Spleen (tissue), 11 donors: ENCODE data around the gene IL1RN. TPM values are rescaled to one million over a fixed set of nuclear protein-coding genes. Genes with fewer than 3 reads are reported as not detected.

ENCODE experiments used
- DNase-seq: peaks from one replicate; pipeline ENCODE4 v3.0.0-alpha.2; 2020
- H3K27ac ChIP-seq, 8 donors: fragments of 200-600 bp; sonication (generic) in 7 of 8; 1 replicate in 4 of 8; 2 replicates in 4 of 8; pipeline versions ENCODE4 v1.5.0 to v1.8.0; 2016 to 2021; ENCODE audit warnings: inconsistent platforms in 4 of 8, mild to moderate bottlenecking in 4 of 8, moderate library complexity in 1 of 8
- H3K27me3 ChIP-seq, 7 donors: fragments of 200-600 bp; sonication (generic) in 6 of 7; replicated peaks in 1 of 7; 1 replicate in 4 of 7; 2 replicates in 3 of 7; pipeline versions ENCODE4 v1.5.0 to v1.8.0; 2016 to 2021; ENCODE audit warnings: inconsistent platforms in 3 of 7, mild to moderate bottlenecking in 1 of 7
- H3K36me3 ChIP-seq, 6 donors: fragments of 200-600 bp; sonication (generic) in 5 of 6; 1 replicate in 4 of 6; 2 replicates in 2 of 6; pipeline versions ENCODE4 v1.5.0 to v1.8.0; 2016 to 2021; ENCODE audit warnings: inconsistent platforms in 2 of 6
- H3K4me1 ChIP-seq, 6 donors: fragments of 200-600 bp; sonication (generic) in 5 of 6; 1 replicate in 3 of 6; 2 replicates in 3 of 6; pipeline versions ENCODE4 v1.5.0 to v1.8.0; 2016 to 2021; ENCODE audit warnings: inconsistent platforms in 3 of 6
- H3K4me3 ChIP-seq, 8 donors: fragments of 200-600 bp; sonication (generic) in 7 of 8; 1 replicate in 4 of 8; 2 replicates in 4 of 8; pipeline versions ENCODE4 v1.5.0 to v1.8.0; 2016 to 2021; ENCODE audit warnings: inconsistent platforms in 4 of 8, mild to moderate bottlenecking in 4 of 8, moderate library complexity in 2 of 8
- H3K9me3 ChIP-seq, 8 donors: fragments of 200-600 bp; sonication (generic) in 7 of 8; 1 replicate in 4 of 8; 2 replicates in 4 of 8; pipeline versions ENCODE4 v1.5.0 to v1.8.0; 2016 to 2021; ENCODE audit warnings: inconsistent platforms in 4 of 8
- CTCF ChIP-seq, 11 experiments: fragments of 200-600 bp in 7 of 11; fragments of 450-650 bp in 4 of 11; sonication (generic) in 4 of 11; IDR thresholded peaks in 8 of 11; conservative IDR thresholded peaks in 3 of 11; 1 replicate in 7 of 11; 2 replicates in 4 of 11; pipeline versions ENCODE4 v1.4.0 to v1.8.0; 2016 to 2021; ENCODE audit warnings: antibody characterized with exemption in 11 of 11, inconsistent platforms in 4 of 11, mild to moderate bottlenecking in 1 of 11
- POLR2A ChIP-seq, 3 donors: fragments of 450-650 bp; IDR thresholded peaks; one replicate each; pipeline ENCODE4 v1.5.1; 2017; ENCODE audit warnings: antibody characterized with exemption in 3 of 3, mild to moderate bottlenecking in 1 of 3
- POLR2AphosphoS5 ChIP-seq, 3 donors: sonication (generic); formaldehyde crosslinking; IDR thresholded peaks; one replicate each; pipeline ENCODE4 v1.5.1; 2017; ENCODE audit warnings: antibody characterized with exemption in 3 of 3
- WGBS, 5 donors: extraction: QIAGEN DNeasy Blood & Tissue Kit in 3 of 5; methylation state at CpG; one replicate each; pipeline versions ENCODE4 v1.1.5 to v1.1.7; 2013 to 2018; 5-methylcytosine and 5-hydroxymethylcytosine counted together
- intact Hi-C: fragments of 100-400 bp; cut with DNase I; formaldehyde crosslinking; loops from one replicate; pipeline ENCODE4 v1.15.0; 2023; ENCODE audit warnings: low total_unique reads
- polyA plus RNA-seq, 3 donors: library from polyadenylated mRNA; stranded (reverse); fragments of 200-250 nt; gene quantifications; one replicate each; pipeline ENCODE4 v1.2.1, GENCODE V29; 2013
- total RNA-seq, 7 donors: library from RNA; depleted of rRNA in 3 of 7; stranded (reverse); fragments of >200 nt in 3 of 7; fragmentation: NEBNext Ultra II Directional in 4 of 7; extraction: Animal tissue kit (Norgen Biotek cat#: 25700) in 4 of 7; gene quantifications; one replicate each; pipeline versions ENCODE4 v1.1.0 to v1.2.1, GENCODE V29; 2016 to 2021
- donor health status: healthy with polysubstance abuse.
- donor health status: DM: no; HTN: no; CAD: no; lungs with moderate emphysema.
- donor health status: DM: no; HTN: no; CAD: no.
- donor health status: Bipolar disorder and iron deficiency.
- donor health status: healthy.
- donor health status: DM: no; HTN: no; CAD: no.
- donor health status: DM: yes; HTN: yes; CAD: no.

Gene IL1RN
- total and polyA plus RNA-seq, 10 donors, result 1.9 to 53.9 (median 12.0) TPM

- DNase-seq, result no peak
- Histone ChIP-seq H3K4me1 (peaks cover 0 to 13% (median 3%) of the 10 kb centered on the region in 6 donors), H3K9me3 (peaks cover 0 to 3% (median 0%) of the 10 kb centered on the region in 8 donors), H3K27ac (no peak overlapping the region), H3K36me3 (no peaks in the 10 kb centered on the region), H3K4me3 (no peak overlapping the region), H3K27me3 (peaks cover 0 to 21% (median 0%) of the 10 kb centered on the region in 7 donors)
- intact Hi-C loops, result no loop called here
- no peak for TF ChIP-seq CTCF (IDR thresholded peaks at IDR 0.05 in 8 of 11, conservative IDR thresholded peaks at IDR 0.05 in 3 of 11)
- 63 to 83% (median 68%) methylated on average over 2 of the region's 2 CpGs for WGBS, 5 donors
These were observed 41.9 kb upstream of the IL1RN start for GRCh38 chr2:113085542-113085941.

GRCh38 chr2:113088213-113088992 lies 39.0 kb upstream of the IL1RN start:
- no peak for DNase-seq
- Histone ChIP-seq H3K4me1 (peaks cover 0 to 14% (median 3%) of the 10 kb centered on the region in 6 donors), H3K9me3 (peaks cover 0 to 3% (median 0%) of the 10 kb centered on the region in 8 donors), H3K4me3 (no peak overlapping the region), H3K36me3 (no peaks in the 10 kb centered on the region), H3K27ac (no peak overlapping the region), H3K27me3 (peaks cover 0 to 2% (median 0%) of the 10 kb centered on the region in 7 donors)
- no peak for TF ChIP-seq CTCF (IDR thresholded peaks at IDR 0.05 in 8 of 11, conservative IDR thresholded peaks at IDR 0.05 in 3 of 11)
- TF ChIP-seq POLR2A (IDR thresholded peaks at IDR 0.05), result no peak
- TF ChIP-seq POLR2AphosphoS5 (IDR thresholded peaks at IDR 0.05), result no peak
- intact Hi-C loops, result no loop called here

- TF ChIP-seq CTCF (IDR thresholded peaks at IDR 0.05 in 8 of 11, conservative IDR thresholded peaks at IDR 0.05 in 3 of 11) (no peak), POLR2A (IDR thresholded peaks at IDR 0.05) (no peak), POLR2AphosphoS5 (IDR thresholded peaks at IDR 0.05) (no peak)
- H3K36me3 ChIP-seq, result no peaks in the 10 kb centered on the region
- intact Hi-C loops, result no loop called here
These were observed 37.5 kb upstream of the IL1RN start for GRCh38 chr2:113089916-113090315.

GRCh38 chr2:113091231-113091896 lies 36.0 kb upstream of the IL1RN start:
- no peaks in the 10 kb centered on the region for H3K36me3 ChIP-seq
- H3K9me3 ChIP-seq, result peaks cover 0 to 14% (median 5%) of the 10 kb centered on the region in 8 donors
- no peaks in the 10 kb centered on the region for H3K27me3 ChIP-seq
- intact Hi-C loops, result no loop called here
- no peak for TF ChIP-seq POLR2A (IDR thresholded peaks at IDR 0.05)
- no peak for TF ChIP-seq POLR2AphosphoS5 (IDR thresholded peaks at IDR 0.05)
- no peak for TF ChIP-seq CTCF (IDR thresholded peaks at IDR 0.05 in 8 of 11, conservative IDR thresholded peaks at IDR 0.05 in 3 of 11)
- H3K27ac ChIP-seq, result no peak overlapping the region
- peaks cover 0 to 14% (median 3%) of the 10 kb centered on the region in 6 donors for H3K4me1 ChIP-seq
- DNase-seq, result no peak
- WGBS, 5 donors, result 72 to 89% (median 77%) methylated on average over 4 of the region's 4 CpGs
- no peak overlapping the region for H3K4me3 ChIP-seq

More at GRCh38 chr2:113089916-113090315, 37.5 kb upstream of the IL1RN start:
- no peak overlapping the region for H3K4me3 ChIP-seq
- H3K9me3 ChIP-seq, result peaks cover 0 to 9% (median 3%) of the 10 kb centered on the region in 8 donors
- peak overlapping the region in 1 of 8 donors; percentile 6 for H3K27ac ChIP-seq
- H3K4me1 ChIP-seq, result peaks cover 0 to 14% (median 3%) of the 10 kb centered on the region in 6 donors
- DNase-seq, result no peak
- H3K27me3 ChIP-seq, result no peaks in the 10 kb centered on the region
